Upper lobe of left lung (tissue), 6 donors: ENCODE data around the gene HNMT. TPM values are rescaled to one million over a fixed set of nuclear protein-coding genes. Genes with fewer than 3 reads are reported as not detected.

Source experiments
- ATAC-seq, 2 donors: fragments of 200-7000 bp; cut with Tn5 transposase; one replicate each; pipeline ENCODE4 v1.9.1; 2022; ENCODE audit warnings: mild to moderate bottlenecking in 2 of 2, moderate library complexity in 2 of 2; ENCODE audit not compliant: low FRiP score in 2 of 2
- DNase-seq, 2 donors: peaks; one replicate each; pipeline ENCODE4 v3.0.0-alpha.2; 2019 to 2020
- H3K27ac ChIP-seq, 4 donors: fragments of 200-600 bp; sonication (generic); one replicate each; pipeline ENCODE4 v1.5.1; 2016 to 2019
- H3K27me3 ChIP-seq, 4 donors: fragments of 200-600 bp; sonication (generic); one replicate each; pipeline ENCODE4 v1.5.1; 2017 to 2019
- H3K36me3 ChIP-seq, 4 donors: fragments of 200-600 bp; sonication (generic); one replicate each; pipeline ENCODE4 v1.5.1; 2016 to 2019
- H3K4me1 ChIP-seq, 4 donors: fragments of 200-600 bp; sonication (generic); one replicate each; pipeline ENCODE4 v1.5.1; 2018 to 2019
- H3K4me3 ChIP-seq, 4 donors: fragments of 200-600 bp; sonication (generic); one replicate each; pipeline ENCODE4 v1.5.1; 2017 to 2019; ENCODE audit warnings: mild to moderate bottlenecking in 2 of 4, moderate library complexity in 1 of 4
- H3K9me3 ChIP-seq, 4 donors: fragments of 200-600 bp; sonication (generic); one replicate each; pipeline ENCODE4 v1.5.1; 2018 to 2019
- EP300 ChIP-seq, 4 donors: sonication (generic); formaldehyde crosslinking; IDR thresholded peaks; one replicate each; pipeline ENCODE4 v1.5.1; 2017; ENCODE audit warnings: antibody characterized with exemption in 4 of 4, control low read depth in 2 of 4
- POLR2A ChIP-seq, 4 donors: fragments of 450-650 bp; IDR thresholded peaks; one replicate each; pipeline ENCODE4 v1.5.1; 2016 to 2017; ENCODE audit warnings: antibody characterized with exemption in 4 of 4, mild to moderate bottlenecking in 2 of 4
- POLR2AphosphoS5 ChIP-seq, 2 donors: sonication (generic); formaldehyde crosslinking; IDR thresholded peaks; one replicate each; pipeline ENCODE4 v1.5.1; 2017; ENCODE audit warnings: antibody characterized with exemption in 2 of 2
- WGBS, 2 donors: methylation state at CpG; one replicate each; pipeline ENCODE4 v1.1.5; 2017 to 2018; 5-methylcytosine and 5-hydroxymethylcytosine counted together
- total RNA-seq, 6 donors: library from RNA; depleted of rRNA in 4 of 6; stranded (reverse); fragments of >200 nt in 4 of 6; gene quantifications; one replicate each; pipeline versions ENCODE4 v1.1.0 to v1.2.1, GENCODE V29; 2016 to 2021
- TF ChIP-seq, protein P1 (sequence below), 6 experiments: fragments of 450-650 bp in 4 of 6; fragments of 200-600 bp in 2 of 6; sonication (generic) in 2 of 6; IDR thresholded peaks; one replicate each; pipeline ENCODE4 v1.5.1; 2016 to 2019; ENCODE audit warnings: antibody characterized with exemption in 6 of 6
- donor health status: DM: no; HTN: no; CAD: no; lungs with moderate emphysema.
- donor health status: DM: no; HTN: yes; CAD: no; lungs with severe emphysema.

Gene HNMT
- total RNA-seq, 6 donors from 2014 or later, result 36.1 to 81.7 (median 67.5) TPM

DNA sequence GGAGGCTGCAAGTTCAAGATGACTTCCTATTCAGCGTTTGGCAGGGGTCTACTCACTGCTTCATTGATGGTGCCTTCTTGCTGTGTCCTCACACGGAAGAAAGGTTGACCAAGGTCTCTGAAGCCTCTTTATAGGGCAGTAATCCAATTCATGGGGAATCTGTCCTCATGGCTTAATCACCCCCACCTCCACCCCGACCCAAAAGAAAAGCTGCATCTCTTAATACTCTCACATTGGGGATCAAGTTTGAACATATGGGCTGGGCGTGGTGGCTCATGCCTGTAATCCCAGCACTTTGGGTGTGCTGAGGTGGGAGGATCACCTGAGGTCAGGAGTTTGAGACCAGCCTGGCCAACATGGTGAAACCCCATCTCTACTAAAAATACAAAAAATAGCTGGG lies 36.4 kb upstream of the HNMT start:
- WGBS, 2 donors, result 83% methylated on average over 3 to 4 of the region's 4 CpGs
- TF ChIP-seq POLR2A (IDR thresholded peaks at IDR 0.05), result no peak
- no peak for TF ChIP-seq POLR2AphosphoS5 (IDR thresholded peaks at IDR 0.05)
- no peak for TF ChIP-seq EP300 (IDR thresholded peaks at IDR 0.05)
- TF ChIP-seq, protein P1, sequence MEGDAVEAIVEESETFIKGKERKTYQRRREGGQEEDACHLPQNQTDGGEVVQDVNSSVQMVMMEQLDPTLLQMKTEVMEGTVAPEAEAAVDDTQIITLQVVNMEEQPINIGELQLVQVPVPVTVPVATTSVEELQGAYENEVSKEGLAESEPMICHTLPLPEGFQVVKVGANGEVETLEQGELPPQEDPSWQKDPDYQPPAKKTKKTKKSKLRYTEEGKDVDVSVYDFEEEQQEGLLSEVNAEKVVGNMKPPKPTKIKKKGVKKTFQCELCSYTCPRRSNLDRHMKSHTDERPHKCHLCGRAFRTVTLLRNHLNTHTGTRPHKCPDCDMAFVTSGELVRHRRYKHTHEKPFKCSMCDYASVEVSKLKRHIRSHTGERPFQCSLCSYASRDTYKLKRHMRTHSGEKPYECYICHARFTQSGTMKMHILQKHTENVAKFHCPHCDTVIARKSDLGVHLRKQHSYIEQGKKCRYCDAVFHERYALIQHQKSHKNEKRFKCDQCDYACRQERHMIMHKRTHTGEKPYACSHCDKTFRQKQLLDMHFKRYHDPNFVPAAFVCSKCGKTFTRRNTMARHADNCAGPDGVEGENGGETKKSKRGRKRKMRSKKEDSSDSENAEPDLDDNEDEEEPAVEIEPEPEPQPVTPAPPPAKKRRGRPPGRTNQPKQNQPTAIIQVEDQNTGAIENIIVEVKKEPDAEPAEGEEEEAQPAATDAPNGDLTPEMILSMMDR (IDR thresholded peaks at IDR 0.05), result no peak
- Histone ChIP-seq H3K9me3 (no peaks in the 10 kb centered on the region), H3K4me3 (no peak overlapping the region), H3K4me1 (no peaks in the 10 kb centered on the region), H3K36me3 (no peaks in the 10 kb centered on the region), H3K27me3 (no peaks in the 10 kb centered on the region), H3K27ac (no peak overlapping the region)
- DNase-seq (no peak), ATAC-seq (no peak)

DNA sequence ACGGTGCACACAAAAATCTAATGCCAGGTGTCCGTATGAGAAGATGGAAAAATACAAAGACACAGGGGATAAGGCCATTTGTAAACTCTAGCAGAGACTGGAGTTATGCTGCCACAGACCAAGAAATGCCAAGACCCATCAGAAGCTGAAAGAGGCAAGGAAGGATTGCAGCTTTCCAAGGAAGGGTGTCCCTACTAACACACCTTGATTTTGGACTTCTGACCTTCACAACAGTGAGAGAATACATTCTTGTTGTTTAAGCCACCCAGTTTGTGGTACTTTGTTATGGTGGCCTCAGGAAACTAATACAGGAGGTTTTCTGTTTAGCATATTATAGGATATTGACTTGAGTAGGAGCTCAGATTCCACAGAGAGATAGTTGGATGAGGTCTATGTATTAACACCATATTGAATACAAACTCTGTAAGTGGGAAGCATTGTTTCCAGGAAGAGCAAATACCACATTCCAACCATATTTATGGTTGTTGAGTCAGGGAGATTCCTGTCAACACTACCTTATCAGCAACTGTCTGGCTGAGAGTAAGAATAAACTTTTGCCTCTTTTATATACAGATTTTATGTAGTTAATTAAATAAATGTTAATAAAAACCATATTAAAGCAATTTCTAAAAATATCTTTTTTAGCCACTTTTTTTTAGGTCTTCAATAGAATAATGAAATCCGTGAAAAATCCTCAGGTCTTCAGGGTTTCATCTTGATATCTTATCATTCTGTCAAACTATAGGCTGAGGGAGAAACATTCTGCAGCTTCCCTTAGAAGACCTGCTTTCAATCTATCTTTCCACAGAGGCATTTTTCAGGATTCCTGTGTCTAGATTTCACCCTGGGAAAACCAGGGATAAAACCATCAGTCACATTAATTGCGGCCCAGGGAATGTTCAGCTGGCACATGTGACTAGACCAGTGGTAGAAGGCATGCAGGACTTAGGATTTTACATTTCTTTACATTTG lies 35.4 kb upstream of the HNMT start:
- Histone ChIP-seq H3K9me3 (no peaks in the 10 kb centered on the region), H3K27me3 (no peaks in the 10 kb centered on the region), H3K4me1 (no peaks in the 10 kb centered on the region), H3K36me3 (no peaks in the 10 kb centered on the region), H3K4me3 (no peak overlapping the region), H3K27ac (no peak overlapping the region)
- 67 to 68% methylated on average over 4 of the region's 4 CpGs for WGBS, 2 donors
- TF ChIP-seq POLR2A (IDR thresholded peaks at IDR 0.05), result no peak
- no peak for TF ChIP-seq EP300 (IDR thresholded peaks at IDR 0.05)
- TF ChIP-seq, protein P1 (IDR thresholded peaks at IDR 0.05), result no peak
- TF ChIP-seq POLR2AphosphoS5 (IDR thresholded peaks at IDR 0.05), result no peak
- ATAC-seq, result no peak
- no peak for DNase-seq

DNA sequence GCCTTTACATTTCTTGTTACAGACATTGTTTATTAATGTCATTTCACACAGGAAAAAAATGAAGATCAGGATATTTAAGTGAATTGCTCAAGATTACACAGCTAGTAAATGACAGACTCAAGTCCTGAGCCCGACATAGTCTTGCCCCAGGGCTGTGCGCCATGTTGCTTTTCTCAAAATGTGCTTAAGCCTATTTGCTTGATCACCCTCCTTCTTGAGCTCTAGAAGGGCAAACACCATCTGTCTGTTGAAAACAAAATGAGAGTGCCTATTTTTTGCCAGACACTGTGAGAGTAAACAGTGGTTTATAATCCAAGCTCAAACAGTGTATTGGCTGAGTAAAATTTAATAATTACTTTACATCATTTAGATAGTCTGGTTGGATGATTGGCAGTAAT lies 34.8 kb upstream of the HNMT start:
- no peak for ATAC-seq
- no peaks in the 10 kb centered on the region for H3K9me3 ChIP-seq
- no peaks in the 10 kb centered on the region for H3K4me1 ChIP-seq
- H3K4me3 ChIP-seq, result no peak overlapping the region
- no peak overlapping the region for H3K27ac ChIP-seq
- 42 to 83% methylated on average over 2 of the region's 2 CpGs for WGBS, 2 donors
- no peaks in the 10 kb centered on the region for H3K27me3 ChIP-seq
- no peaks in the 10 kb centered on the region for H3K36me3 ChIP-seq
- TF ChIP-seq, protein P1 (IDR thresholded peaks at IDR 0.05), result no peak
- TF ChIP-seq POLR2AphosphoS5 (IDR thresholded peaks at IDR 0.05), result no peak
- TF ChIP-seq EP300 (IDR thresholded peaks at IDR 0.05), result no peak
- no peak for TF ChIP-seq POLR2A (IDR thresholded peaks at IDR 0.05)
- DNase-seq, result no peak

DNA sequence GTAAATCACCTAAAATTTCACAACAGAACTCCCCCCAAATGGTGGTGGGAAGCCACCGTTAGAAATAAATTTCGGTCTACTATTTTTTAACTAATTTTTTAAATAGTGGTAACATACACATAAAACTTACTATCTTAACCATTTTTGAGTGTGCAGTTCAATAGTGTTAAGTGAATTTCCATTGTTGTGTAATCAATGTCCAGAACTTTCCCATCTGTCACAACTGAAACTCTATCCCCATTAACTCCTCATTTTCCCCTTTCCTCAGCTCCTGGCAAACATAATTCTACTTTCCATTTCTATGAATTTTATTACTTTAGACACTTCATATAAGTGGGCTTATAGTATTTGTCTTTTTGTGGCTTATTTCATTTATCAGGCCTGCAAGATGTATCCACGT lies 34.1 kb upstream of the HNMT start:
- H3K27ac ChIP-seq, result no peak overlapping the region
- H3K36me3 ChIP-seq, result no peaks in the 10 kb centered on the region
- TF ChIP-seq EP300 (IDR thresholded peaks at IDR 0.05), result no peak
- TF ChIP-seq, protein P1 (IDR thresholded peaks at IDR 0.05), result no peak
- no peaks in the 10 kb centered on the region for H3K4me1 ChIP-seq
- no peaks in the 10 kb centered on the region for H3K9me3 ChIP-seq
- ATAC-seq, result no peak
- H3K27me3 ChIP-seq, result no peaks in the 10 kb centered on the region
- 81 to 88% methylated on average over 3 of the region's 3 CpGs for WGBS, 2 donors
- H3K4me3 ChIP-seq, result no peak overlapping the region
- DNase-seq, result no peak

DNA sequence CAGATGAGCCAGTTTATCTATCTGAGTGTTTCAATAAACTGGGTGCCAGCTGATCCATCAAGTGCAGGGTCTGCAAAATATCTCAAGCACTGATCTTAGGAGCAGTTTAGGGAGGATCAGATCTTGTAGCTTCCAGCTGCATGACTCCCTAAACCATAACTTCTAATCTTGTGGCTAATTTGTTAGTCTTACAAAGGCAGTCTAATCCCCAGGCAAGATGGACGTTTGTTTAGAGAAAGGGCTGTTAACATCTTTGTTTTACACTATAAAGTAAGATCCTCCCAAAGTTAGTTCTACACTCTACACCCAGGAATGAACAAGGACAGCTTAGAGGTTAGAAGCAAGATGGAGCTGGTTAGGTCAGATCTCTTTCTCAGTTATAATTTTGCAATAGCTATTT lies 28.7 kb upstream of the HNMT start:
- Histone ChIP-seq H3K9me3 (no peaks in the 10 kb centered on the region), H3K36me3 (no peaks in the 10 kb centered on the region), H3K4me3 (no peak overlapping the region), H3K27me3 (no peaks in the 10 kb centered on the region), H3K4me1 (peaks cover 0 to 4% (median 0%) of the 10 kb centered on the region in 4 donors), H3K27ac (no peak overlapping the region)
- ATAC-seq (no peak), DNase-seq (no peak)
- TF ChIP-seq EP300 (IDR thresholded peaks at IDR 0.05) (no peak), POLR2A (IDR thresholded peaks at IDR 0.05) (no peak), POLR2AphosphoS5 (IDR thresholded peaks at IDR 0.05) (no peak)
- TF ChIP-seq, protein P1 (IDR thresholded peaks at IDR 0.05), result no peak
- WGBS, 2 donors, result 62% methylated on average over 1 of the region's 1 CpG
